LNCaP clone FGC (cell line): ENCODE results near the gene ANKLE1.

Experiments used
- DNase-seq: peaks from one replicate; pipeline ENCODE4 v3.0.0-alpha.2; 2011; ENCODE audit warnings: low read depth
- H3K4me3 ChIP-seq: 2 replicates; pipeline ENCODE4 v1.5.1; 2011; ENCODE audit warnings: mild to moderate bottlenecking, low read depth, low read length, control low read depth
- TF ChIP-seq, protein P1 (sequence below): IDR thresholded peaks from 2 replicates; pipeline ENCODE4 v1.5.1; 2012; ENCODE audit warnings: mild to moderate bottlenecking; ENCODE audit not compliant: control insufficient read depth, insufficient read depth; ENCODE audit errors: extremely low read depth

The ANKLE1 gene

DNA sequence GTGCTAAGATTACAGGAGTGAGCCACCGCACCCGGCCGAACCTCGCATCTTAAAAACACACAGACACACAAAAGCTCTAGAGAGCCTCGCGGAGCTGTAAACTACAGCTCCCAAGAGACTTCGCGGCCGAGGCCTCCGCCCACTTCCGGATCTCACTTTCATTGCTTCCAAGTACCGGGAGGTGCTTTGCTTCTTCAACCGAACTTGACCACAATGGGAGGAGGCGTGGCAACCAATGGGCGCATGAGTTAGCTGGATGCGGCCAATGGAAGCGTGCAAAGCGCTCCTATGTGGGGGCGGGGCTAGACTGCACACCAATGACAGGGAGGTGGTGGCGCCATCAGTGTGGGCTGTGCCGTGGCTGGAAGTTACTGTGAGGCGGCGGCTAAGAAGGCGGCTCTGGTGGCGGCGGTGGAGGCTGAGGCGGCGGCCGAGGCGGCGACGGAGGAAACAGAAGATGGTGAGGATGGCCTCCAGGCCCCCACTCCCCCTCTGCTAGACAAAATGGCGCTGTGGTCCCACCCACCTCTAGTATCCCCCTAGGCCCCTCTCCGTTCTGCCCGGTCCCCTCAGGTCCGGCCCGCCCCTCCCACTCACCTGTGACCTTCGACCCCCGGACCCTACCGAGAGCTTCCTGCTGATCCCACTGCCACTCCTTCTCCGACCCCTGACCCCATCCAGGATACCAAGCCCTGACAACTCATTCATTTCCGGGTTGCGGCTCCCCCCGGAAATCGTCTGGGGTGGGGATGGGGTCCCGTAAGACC lies 27.7 kb downstream of the ANKLE1 start, which contains the start of gene DDA1:
Gene DDA1 (plus strand): TSS at position 366 of the 767 bp plus-strand sequence. CDS start 92 bp downstream, at position 458.
- DNase-seq: peak; percentile 100
- peak within 1 kb of the TSS; percentile 97 for H3K4me3 ChIP-seq
- TF ChIP-seq, protein P1, sequence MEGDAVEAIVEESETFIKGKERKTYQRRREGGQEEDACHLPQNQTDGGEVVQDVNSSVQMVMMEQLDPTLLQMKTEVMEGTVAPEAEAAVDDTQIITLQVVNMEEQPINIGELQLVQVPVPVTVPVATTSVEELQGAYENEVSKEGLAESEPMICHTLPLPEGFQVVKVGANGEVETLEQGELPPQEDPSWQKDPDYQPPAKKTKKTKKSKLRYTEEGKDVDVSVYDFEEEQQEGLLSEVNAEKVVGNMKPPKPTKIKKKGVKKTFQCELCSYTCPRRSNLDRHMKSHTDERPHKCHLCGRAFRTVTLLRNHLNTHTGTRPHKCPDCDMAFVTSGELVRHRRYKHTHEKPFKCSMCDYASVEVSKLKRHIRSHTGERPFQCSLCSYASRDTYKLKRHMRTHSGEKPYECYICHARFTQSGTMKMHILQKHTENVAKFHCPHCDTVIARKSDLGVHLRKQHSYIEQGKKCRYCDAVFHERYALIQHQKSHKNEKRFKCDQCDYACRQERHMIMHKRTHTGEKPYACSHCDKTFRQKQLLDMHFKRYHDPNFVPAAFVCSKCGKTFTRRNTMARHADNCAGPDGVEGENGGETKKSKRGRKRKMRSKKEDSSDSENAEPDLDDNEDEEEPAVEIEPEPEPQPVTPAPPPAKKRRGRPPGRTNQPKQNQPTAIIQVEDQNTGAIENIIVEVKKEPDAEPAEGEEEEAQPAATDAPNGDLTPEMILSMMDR: no peak

DNA sequence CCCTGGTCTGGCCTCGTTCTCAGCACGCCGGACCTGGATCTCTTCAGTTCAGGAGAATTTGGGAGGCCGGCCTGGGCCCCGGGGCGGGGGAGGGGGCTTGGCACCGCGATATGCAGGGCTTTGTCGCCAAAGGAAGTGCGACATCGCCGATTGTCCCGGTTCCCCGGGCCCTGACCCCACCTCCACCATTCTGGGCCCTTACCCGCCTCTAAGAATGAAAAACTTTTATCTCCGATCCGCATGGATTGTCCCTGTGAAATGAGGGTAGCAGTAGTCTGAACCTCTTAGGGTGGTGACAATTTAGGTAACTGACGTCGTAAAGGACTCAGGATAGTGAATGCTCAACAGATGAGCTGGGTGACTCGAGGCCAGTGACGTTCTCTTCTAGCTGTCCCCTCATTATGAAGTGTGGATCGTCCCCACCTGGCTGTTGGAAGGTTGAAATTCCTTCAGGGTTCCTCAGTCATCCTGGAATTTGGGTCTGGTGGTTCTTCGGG lies 28.3 kb downstream of the ANKLE1 start:
- no peak for DNase-seq
- H3K4me3 ChIP-seq: peak overlapping the region; percentile 97
- TF ChIP-seq, protein P1: no peak

DNA sequence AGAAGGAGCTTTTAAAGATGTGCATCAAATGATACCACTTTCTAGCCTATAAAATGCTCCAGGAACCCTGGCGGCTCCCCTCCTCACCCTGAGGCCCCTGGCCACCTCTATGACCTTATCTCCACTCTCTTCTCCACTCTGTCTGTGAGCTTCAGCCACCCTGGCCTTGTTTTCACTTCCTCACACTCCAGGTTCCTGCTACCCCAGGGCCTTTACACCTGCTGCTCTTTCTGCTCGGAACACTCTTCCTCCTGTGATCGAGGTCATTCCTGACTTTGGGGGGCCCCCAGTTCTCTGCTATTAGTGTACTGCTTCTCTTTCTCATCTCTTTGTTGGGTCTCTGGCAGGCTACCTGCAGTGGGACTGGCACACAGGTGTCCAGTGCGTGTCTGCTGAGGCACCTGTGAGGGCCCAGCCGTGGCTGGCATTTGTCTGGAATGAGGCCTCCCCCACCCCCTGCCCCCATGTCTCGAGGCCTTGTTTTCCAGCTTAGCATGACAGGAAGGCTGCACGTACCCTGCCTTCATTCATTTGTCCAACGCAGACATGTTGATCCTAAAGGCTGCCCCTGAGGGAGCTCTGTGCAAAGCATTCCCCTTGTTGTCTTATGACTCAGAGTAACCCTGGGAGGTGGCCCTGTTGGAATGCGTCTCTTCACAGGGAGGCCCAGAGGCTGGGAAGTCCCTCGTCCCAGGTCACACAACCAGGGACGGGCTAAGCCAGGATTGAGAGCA lies 29.9 kb downstream of the ANKLE1 start:
- H3K4me3 ChIP-seq: no peak overlapping the region
- TF ChIP-seq, protein P1: no peak
- no peak for DNase-seq

DNA sequence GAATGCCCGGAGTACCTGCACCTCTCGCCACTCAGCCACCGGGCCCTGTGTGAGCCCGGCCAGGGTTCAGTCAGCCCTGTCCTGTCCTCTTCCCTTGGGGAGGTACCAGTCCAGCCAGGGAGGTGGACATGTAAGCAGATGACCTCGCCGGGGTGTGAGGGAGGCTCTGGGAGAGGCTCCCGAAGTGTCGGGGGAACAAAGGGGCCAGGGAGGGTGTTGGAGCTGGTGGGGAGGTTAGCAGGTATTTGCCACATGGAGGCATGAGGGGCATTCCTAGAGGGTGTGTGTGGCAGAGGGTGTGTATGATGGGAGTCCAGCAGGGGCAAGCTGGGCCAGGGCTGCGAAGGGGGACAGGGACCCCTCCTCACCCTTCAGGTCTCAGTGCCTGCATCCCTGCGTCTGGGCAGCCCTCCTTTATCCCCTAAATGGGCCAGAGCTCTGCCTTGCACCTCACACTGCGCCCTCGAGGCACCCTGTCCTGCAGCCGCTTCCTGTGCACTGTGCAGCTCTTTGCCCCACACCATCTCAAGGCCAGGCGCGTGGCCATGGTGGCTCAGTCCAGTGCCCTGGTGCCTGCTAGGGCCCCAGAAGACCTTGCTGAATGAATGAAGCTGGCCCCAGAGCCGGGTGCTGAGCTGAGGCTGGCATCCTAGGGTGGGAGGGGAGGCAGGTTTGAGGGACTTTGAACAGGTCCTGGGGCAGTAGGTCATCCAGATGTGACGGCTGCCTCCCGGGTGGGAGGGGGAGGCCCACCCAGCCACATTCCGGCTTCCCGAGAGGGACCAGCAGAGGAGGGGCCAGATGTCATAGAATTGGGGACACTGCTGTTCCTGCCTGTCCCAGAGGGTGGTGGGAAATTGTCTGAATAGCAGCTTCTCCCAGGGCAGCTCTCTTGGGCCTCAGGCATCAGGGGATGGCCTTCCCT lies 30.8 kb downstream of the ANKLE1 start:
- no peak for DNase-seq
- TF ChIP-seq, protein P1: no peak
- H3K4me3 ChIP-seq: no peak overlapping the region

DNA sequence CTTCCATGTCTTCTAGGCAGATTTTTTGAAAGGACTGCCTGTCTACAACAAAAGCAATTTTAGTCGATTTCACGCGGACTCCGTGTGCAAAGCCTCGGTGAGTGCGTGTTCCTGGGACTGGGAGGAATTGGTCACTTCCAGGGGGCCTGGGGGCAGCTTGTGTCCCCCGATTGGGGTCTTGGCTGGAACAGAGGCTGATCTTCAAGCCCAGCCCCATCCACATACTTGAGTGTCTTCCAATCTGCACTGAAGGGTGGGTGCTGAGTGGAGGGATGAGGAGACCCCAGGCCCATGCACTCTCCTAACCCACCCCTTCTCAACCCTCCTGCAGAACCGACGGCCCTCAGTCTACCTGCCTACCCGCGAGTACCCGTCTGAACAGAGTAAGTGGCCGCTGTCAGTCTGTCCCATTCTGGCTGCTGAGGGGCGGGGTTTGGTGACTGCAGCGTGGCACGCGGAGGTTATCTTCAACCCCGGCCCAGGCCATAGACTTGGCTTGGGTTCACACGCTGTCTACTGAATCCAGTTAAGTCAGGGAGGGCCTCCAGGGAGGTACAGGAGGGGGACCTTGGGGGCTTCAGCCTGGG lies 32.4 kb downstream of the ANKLE1 start:
- TF ChIP-seq, protein P1: no peak
- H3K4me3 ChIP-seq: no peak overlapping the region
- no peak for DNase-seq

DNA sequence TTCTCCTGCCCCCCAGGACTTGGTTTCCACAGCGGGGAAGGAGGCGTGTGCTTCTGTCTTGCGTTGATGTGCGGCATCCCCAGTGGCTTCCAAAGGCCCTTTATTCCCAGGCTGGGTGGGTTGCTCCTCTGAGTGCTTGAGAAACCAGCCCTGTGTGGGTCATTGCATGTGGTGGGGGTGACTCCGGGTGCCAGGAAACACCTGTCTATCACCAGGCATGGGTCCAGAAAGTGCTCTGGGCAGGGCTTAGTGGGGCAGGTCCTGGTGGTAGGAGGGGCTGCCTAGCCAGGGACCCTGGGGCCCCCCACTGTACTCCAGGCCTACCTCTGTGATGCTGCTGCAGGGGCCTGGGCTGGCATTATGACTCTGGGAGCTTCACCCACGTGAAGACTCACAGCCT lies 37.3 kb downstream of the ANKLE1 start:
- TF ChIP-seq, protein P1: no peak
- no peak for DNase-seq

More for the DNA sequence above, 37.3 kb downstream of the ANKLE1 start:
- no peak overlapping the region for H3K4me3 ChIP-seq
